ENCODE measurements around the gene SSH2.
"Not testable (repeated sequence)": the region's sequence is repeated elsewhere in the genome, so short reads cannot be mapped to it uniquely, and the experiment has no call there.

SSH2 gene

DNA sequence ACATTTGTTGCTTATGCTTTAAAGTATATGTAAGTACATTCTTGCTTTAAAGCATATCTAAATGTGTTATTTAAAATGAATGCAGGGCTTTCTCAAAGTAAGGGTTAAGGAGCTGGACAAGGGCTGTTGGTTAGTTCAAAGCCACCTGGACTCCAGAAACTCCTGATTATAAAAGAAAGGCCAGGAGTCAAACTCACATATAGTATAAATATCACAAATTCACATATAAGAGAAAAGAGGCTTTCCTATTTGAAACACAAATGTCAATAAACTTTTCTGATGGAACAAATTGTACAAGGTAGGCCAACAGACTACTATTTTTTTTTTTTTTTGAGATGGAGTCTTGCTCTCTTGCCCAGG is 222.8 kb downstream of the SSH2 start:
- no peak for DNase-seq

DNA sequence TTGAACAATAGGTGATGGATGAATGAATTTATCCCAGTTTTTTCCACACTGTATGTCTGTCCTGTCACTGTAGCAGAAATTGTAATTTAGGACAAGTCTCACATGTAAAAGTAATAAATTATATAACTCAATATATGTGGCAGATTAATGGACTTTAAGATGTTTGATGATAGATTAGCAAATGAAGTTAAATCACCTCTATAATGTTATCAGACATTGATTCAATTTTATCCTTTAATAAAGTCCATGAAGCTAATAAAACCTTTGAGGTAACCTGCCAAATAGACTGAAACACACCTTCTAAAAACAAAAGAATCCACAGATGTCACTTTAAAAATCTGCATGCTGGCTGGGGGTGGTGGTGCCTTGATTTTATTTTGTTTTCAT is 224.0 kb downstream of the SSH2 start:
- DNase-seq: no peak

DNA sequence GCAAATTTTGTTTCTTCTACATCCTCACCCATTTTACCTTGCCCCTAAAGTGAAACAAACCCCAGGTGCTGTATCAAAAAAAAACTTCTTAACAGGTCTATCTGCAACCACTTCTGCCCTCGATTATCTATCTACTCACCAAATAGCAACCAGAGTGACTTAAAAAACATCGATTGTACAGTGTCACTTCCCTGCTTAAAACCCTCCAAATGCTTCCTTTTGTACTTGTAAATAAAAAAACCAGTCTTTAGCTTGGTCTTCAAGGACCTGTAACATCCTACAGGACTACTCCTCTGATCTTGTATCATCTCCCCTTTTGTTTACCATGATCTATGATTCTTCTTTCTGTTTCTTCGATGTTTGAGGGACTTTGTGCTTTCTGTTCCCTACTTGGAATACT is 224.6 kb downstream of the SSH2 start:
- no peak for DNase-seq

DNA sequence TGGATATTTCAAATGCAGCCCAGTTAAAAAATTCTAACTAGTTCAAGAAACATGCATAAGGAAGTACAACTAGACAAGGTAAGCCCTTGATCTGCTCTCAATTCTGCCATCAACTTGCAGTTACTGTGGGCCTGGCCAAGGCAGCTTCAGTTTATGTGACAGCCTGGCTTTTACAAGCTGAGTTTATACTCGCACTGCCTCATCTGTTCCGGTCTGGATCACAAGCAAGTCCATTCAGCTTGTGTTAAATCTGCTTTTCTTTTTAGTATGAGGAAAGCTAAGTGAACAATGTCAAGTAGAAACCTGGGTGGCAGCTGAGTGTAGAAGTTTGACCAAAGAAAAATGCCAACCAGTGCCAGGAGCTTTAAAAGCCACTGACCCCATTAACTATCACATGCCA is 230.7 kb downstream of the SSH2 start:
- DNase-seq: no peak

DNA sequence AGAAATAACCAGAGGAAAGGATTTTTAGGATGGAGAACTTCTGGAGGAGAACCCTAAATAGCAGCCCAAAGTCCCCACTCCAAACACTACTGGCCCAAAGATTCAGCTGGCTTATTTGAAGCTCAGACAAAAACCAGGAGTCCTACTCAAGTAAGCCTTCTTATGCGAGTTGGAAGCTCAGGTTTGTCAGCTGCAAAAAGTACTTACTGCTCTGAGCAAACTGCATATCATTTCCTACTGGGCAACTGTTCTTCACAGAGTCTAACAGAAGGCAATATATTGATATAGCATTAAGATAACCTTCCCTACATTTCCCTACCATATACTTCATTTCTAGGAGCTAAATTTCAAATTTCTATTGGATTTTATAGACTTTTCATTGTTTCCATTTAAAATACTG is 231.2 kb downstream of the SSH2 start:
- DNase-seq: no peak

DNA sequence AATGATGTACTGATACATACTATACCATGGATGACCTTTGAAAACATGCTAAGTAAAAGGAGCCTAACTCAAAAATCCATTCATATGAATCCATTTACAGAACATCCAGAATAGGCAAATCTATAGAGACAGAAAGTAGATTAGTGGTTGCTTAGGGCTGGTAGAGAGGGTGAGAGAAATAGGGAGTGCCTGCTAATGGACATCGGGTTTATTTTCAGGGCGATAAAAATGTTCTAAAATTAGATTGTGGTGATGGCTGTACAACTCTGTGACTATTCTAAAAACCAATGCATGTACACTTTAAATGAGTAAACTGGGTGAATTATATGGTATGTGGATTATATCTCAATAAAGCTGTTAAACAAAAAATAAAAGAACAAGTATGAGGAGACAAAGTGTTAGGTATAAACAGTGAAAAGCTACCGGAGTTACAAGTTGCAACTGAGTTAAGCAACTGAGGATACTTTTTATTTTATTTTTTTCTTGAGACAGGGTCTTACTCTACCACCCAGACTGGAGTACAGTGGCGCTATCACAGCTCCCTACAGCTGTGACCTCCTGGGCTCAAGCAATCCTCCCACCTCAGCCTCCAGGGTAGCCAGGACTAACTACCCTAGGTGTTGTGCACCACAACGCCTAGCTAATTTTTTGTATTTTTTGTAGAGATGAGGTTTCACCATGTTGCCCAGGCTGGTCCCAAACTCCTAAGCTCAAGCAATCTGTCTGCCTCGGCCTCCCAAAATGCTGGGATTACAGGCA is 231.8 kb downstream of the SSH2 start:
- DNase-seq: no peak

DNA sequence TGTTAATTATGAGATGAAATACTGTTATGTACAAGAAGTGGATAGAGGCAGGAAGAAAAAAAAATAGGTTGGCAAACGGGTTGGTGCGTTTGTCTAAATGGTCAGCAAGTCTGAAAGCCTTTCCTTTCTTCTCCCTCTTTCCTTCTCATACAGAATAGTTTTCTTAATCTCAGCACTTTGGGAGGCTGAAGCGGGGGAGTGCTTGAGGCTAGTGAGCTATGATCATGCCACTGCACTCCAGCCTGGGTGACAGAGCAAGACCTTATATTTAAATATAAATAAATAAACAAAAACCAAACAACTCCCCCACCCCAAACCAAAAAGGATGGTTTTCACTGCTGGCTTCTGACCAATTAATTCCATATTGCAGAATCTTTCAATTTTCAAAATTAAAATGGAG is 232.7 kb downstream of the SSH2 start:
- DNase-seq: no peak

DNA sequence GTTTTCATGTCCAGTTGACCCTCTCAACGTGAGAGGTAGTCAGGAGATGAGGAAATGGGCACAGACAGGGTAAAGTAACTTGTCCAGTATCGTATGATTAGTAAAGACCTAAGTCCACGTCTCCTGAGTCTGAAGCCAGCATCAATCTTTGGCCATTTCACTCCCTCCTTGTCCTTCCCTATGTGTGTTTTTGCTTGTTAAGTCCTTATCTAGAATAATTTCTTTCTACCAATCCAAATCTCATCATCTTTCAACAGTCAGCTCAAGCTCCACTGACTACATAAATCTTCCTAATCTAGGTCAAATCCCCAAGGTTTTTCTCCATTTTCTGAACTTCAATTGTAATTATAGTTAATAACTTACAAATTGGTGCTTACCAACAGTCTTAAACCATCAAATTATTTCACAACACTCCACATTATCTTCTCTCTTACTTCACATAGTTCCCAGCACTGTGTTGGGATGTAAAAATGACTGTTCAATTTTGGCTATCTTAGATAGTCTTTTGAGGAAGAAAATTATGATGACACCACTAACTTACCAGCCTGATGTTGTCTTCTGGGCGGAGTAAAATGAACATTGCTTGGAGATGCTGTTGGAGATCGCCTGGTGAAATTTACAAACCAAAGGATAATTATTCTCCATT is 235.0 kb downstream of the SSH2 start:
- no peak for DNase-seq

DNA sequence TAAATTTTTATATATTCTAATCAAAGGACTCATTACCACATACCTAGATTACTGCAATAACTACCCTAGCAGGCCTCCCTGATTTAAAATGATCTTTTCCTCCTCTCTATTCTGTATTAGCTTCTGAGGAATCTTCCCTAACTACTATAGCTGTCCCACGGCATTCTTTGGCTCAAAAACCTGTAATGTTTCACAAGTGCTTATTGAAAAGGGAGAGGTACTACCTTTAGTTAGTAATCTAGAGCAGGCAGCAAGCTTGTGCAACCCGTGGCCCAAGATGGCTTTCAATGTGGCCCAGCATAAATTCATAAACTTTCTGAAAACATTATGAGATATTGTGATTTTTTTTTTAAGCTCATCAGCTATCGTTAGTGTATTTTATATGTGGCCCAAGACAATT is 236.3 kb downstream of the SSH2 start:
- DNase-seq: no peak

DNA sequence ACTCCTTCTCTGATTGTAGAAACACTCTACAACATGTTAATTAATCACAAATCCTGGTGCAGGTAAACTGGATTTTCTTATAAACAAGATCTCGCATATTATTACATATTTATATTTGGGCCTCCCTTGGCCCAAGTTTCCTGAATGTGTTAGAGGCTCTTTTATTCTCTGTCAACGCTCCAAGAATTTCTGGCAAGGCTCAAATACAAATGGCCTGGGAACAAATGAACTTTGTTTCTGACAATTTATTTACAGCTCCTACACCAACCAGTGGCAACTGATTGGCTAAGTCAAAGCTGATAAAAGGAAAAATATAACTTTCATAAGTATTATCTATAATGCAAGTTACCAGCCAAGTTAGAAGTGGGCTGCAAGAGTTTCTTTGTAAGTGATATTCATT is 242.4 kb downstream of the SSH2 start:
- no peak for DNase-seq

DNA sequence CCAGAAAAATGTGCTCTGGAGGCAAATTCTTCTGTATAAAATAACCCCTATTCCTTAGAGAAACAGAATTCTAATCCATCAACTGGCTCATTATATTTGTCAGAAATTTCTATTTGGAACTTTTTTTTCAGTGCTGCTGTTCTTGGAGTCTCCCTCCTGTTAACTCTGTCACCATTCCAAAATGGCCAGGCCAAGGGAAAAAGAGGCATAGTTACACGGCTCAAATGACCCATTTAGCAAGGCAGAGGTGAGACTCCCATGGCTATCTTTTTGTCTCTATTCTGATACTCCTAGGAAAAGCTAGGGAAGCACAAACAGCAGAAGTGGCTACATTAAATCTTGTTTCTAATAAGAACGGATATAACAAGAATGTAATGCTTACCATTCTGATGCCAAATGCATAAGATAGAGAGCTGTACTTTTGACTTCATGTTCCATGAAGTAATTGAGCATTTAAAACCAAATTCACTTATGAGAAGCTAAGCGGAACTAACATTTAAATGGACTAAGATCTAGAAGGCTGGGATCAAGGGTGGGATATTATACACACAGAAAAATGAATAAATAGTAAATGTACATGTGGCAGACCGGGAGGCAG is 242.9 kb downstream of the SSH2 start:
- DNase-seq: no peak

DNA sequence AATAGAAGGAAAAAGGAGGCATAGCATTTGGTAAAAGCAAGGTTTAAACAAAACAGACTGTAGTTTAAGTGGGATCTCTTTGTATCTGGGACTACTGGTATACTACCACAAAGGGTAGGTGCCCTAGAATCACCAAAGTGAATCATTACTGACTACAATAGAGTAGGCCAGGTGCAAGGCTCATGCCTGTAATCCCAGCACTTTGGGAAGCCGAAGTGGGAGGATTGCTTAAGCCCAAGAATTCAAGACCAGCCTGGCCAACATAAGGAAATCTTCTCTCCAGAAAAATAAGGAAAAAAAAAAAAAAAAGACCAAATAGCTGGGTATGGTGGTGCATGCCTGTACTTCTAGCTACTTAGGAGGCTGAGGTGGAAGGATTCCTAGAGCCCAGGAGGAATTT is 246.5 kb downstream of the SSH2 start:
- no peak for DNase-seq

DNA sequence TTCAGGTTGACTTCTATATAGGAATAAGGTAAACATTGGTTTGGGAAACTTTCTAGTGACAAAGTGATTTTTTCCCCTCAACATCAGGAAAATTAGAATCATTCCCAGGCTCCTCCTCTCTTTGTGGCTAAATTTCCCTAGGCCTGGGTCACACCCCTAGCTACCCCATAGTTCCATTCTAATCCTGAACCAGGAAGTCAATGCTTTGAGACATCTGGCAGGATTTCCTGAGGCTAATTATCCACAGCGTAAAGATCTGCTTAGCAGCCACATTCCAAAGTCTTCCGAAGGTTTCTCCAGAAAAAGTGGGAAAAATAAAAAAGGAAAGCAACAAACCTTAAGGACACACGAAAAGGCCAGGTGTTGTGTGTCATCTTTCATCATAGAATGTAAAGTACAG is 247.0 kb downstream of the SSH2 start:
- DNase-seq: no peak

DNA sequence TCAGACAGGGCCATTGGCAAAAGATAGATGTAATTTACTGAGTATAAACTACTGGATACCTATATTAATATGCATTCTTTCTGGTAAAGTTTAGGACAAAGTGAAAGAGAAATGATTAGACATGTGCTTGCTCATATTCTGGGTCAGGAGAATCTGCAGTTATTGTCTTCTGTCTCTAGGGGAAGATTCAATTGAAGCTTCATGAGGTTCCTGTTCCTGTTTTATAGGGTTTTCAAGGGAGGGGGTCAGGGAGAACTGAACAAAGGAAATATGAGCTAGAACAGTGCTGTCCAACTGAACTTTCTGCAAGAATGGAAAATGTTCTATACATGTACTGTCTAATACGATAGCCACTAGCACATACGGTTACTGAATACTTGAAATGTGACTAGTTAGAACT is 248.0 kb downstream of the SSH2 start:
- DNase-seq: no peak

DNA sequence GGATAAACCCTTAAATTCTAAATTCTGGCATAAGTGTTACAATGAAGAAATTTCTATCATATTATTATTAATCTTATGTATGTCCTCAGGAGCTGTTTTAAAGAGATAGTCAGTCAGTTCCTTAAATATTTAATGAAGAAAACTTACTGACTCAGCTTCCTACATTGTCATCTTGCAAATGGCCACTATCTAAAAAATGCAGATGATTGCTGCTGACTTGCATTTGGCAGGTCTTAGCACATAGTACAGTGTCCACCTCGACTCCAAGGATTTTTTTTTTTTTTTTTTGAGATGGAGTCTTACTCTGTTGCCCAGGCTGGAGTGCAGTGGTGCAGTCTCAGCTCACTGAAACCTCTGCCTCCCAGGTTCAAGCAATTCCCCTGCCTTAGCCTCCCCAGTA is 252.2 kb downstream of the SSH2 start:
- no peak for DNase-seq

DNA sequence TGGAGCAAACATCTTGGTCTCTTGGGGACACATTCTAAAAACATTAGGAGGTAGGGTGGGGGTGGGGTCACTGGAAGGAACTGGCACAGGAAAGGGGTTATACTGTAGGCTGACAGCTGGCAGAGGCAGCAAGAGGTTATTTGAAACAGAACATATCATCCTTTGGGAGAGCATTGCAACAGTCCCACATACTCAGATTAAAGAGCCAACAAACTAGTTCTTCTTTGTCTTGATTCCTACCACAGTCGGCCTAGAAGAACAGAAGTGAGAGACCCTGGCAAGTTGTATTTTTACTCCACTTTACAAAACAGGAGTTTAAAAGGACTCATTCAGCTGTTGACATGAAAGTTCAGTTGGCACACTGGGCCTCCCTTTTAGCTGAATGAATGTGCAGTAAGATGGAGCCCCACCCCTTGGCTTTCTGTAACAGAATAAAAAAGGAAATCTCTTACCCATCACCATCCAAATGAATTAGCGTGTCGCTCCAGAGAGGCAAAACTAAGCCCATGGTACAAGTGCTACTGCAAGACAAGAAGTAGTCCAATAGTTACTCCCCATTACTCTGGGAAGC is 252.7 kb downstream of the SSH2 start:
- DNase-seq: no peak

DNA sequence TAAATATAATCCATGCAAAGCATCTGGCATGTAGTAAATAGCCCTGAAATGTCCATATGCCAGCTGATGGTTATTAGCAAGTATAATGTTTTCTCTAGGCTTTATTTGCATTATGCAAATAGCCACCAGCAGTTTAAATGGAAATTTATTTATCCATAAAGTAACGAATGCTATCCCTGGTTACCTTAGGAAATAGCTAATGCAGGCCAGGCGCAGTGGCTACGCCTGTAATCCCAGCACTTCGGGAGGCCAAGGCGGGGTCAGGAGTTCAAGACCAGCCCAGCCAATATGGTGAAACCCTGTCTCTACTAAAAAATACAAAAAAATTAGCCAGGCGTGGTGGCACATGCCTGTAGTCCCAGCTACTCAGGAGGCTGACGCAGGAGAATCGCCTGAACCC is 254.1 kb downstream of the SSH2 start:
- DNase-seq: not testable (repeated sequence)

DNA sequence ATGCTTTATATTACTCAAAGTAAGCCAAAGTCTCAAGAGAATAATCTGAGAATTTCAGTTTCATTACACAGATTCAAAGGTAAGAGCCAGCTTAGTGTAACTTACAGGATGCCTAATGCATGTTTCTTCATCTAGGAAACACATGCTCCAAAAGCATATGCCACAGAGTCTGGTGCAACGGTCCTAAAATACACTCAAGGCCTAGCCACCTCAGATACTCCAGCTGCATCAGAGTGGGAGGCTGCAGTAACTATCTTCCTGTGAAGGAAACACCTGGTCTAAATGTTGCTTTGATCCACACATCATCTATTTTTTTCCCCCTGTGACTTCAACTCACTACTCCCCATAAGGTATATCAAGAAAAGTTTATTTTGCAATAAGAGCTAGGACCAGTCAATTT is 255.7 kb downstream of the SSH2 start:
- no peak for DNase-seq

DNA sequence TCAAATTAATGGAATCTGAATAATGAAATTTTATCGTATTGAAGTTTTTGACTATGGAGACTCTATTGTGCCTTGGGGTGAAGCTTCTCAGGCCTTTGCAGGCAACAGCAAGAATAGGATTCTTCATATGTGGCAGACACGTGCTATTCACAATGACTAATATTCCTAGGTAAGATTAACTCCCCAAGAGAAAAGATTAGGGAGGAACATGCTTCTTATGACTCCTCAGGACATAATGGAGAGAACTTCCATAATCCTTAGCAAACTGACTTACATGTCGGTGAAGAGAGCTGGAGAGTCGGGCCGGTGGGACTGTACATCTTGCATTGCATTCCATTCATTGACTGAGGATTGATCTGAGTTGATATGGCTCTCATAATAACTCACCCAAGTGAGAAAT is 258.4 kb downstream of the SSH2 start:
- no peak for DNase-seq

DNA sequence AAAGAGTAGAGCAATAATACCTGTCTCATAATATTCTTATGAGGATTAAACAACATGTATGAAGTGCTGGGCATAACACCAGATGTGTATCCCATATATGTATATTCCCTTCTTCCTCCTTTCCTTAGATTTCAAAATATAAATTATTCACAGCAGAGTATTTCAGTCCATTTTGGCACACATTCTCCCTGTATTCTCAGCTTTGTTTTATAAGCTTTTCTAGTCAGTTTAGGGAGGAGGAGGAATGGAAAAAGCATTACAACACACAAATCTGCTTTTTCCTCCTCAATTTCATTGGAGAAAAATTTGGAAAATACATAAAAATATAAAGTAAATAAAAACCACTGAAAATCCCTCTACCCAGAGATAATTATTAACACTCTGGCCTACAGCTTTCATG is 260.8 kb downstream of the SSH2 start:
- no peak for DNase-seq

DNA sequence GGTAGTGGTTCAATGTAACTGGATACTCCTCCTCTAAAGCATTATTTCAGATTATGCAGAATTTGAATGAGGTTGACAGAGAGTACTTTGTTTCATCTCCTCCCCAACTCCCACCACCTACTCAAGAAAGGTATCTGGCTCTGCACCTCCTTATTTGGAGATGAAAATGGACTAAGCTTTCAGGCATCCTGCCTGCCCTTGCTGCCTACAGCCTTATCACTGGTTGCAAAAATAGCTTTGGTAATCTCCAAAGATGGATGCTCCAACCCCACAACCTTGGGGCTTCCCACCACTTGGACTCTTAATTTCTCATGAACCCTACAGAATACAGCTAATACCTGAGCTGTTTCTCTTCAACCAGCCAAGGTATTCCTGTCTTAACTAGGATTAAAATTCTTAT is 262.1 kb downstream of the SSH2 start:
- DNase-seq: no peak

DNA sequence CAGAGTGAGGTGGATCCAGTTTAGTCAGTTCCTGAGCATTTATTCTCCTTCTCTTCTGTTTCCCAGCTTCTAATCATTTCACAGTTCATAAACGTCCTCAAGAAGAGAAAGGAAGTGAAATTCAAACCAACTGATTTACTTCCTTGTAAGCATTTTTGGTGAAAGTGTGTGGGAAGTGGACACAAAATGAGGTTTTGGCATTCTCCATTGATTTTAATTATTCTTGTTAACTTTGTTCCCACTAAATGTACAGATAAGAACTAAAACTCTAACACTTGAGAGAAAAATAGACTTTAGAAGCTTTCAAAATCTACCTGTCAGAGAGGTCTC is 264.6 kb downstream of the SSH2 start:
- no peak for DNase-seq

DNA sequence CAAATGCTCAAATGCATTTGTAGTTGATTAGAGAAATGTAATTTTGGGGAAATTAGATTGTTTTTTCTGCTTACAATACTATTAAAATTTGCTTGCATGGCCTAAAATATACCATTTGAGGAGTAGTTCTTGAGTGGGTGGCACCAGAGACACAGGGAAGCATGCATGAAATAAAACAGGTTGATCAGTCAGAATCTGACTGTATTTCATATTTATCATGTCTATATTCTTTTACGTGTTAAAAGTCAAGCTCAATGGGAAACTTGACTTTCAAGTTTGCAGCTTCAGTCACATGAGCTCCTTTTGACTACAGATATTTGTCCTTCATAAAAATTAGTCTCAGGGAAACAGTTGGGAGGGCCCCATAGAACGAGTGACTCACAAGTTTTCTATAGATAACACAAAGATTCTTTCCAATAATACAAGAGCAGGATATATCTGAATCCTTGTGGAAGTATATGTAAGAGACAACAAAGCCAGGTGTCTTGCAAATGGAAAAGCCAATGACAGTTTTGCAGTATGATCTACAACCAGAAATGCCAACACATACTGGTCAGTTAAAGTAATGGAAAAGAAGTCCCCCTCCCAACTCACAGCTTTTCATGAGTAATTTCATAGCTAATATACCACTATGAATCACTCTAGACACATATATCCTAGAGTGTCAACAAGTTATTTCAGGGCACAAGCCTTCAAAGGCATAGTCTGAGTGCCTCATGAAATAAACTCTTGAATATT is 265.1 kb downstream of the SSH2 start:
- no peak for DNase-seq
